Measurements from ENCODE around the gene SPARC.

DNA sequence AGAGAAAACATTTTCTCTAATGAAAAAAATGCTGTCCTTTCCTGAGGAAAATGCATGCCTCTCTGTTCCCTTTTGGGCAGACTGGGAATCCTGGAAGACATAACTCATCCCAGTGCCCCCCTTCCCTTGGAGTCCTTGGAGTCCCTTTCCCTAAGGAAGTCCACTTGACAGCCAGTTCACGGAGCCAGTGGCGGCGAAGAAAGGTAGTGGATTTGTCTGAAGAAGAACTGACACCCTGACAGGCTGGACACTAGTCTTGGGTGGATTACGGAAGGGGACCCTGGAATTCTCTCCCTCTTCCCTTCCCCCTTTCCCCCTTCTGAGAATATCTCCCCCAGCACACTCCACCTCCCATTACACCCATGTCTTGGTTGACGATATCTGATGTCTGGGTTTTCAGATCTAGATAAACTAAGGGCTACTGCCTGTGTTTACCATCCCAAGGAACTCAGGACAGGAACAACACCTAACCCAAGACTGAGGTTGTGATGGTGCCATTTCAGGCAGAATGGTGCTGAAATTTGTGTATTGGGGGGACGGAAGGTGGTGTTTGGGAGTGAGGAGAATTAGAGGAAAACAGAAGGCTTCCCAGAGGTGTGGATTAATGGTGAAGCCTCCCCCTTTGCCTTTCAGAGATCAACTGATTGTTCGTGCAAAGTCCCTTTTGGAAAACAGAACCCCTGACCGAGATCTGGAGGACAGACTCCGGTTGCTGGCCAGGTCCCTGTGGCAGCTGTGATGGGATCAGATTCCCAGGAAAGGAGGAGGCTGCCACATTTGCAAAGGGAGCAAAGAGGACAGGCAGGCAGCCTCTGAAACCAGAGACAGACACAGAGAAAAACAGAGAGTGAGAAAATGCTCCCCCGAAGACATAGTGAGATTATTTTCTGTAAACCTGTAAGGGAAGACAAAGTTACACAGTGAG is 704 bp downstream of the SPARC start:
- TF ChIP-seq POLR2A (IDR thresholded peaks at IDR 0.05) = no peak
- TF ChIP-seq, protein P1, sequence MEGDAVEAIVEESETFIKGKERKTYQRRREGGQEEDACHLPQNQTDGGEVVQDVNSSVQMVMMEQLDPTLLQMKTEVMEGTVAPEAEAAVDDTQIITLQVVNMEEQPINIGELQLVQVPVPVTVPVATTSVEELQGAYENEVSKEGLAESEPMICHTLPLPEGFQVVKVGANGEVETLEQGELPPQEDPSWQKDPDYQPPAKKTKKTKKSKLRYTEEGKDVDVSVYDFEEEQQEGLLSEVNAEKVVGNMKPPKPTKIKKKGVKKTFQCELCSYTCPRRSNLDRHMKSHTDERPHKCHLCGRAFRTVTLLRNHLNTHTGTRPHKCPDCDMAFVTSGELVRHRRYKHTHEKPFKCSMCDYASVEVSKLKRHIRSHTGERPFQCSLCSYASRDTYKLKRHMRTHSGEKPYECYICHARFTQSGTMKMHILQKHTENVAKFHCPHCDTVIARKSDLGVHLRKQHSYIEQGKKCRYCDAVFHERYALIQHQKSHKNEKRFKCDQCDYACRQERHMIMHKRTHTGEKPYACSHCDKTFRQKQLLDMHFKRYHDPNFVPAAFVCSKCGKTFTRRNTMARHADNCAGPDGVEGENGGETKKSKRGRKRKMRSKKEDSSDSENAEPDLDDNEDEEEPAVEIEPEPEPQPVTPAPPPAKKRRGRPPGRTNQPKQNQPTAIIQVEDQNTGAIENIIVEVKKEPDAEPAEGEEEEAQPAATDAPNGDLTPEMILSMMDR (IDR thresholded peaks at IDR 0.05) = no peak
